ENCODE measurements around the gene CGB7.
"Not testable (repeated sequence)": the region's sequence is repeated elsewhere in the genome, so short reads cannot be mapped to it uniquely, and the experiment has no call there.

CGB7 gene

DNA sequence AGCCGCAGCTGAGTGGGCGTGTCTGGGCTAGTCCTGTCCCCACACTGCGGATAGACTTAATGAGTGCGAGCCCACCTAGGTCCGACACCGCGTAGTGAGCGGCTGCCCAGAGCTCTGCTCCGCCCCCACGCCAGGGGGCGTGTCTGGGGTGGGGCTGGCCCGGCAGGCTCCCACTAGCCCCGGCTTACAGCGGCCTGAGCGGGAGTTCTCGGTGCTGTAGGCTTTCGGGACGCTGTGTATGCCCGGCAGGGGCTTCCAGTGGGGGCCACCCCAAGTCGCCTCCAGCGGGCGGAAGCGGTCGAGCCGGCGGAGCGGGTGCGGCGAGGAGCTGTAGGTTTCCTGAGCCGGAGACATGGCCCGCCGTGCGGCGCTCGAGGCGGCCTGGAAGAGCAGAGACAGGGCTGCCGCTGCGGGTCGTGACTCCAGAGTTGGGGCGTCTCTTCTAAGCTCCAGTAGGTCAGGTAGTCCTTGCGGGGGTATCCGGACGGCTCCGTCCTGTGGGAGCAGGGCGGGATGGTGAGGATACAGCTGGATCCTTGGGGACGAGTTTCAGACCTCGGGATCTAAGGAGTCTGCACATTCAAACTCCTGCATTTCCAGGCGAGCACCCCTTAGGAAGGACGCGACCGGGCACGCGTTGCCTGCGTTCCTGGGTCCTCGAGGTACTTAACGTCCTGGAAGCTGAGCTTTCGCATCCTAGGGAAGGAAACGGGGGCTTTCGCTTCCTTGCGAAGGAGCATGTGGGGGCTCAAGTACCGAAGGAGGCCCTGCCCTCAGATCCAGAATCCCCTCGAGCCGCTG lies 1.2 kb downstream of the CGB7 start:
- H3K27ac ChIP-seq (ENCODE audit: low read length): no peak overlapping the region
- H3K27me3 ChIP-seq (ENCODE audit: low read depth, low read length): peaks cover 11% of the 10 kb centered on the region
- peaks cover 0 to 21% of the 10 kb centered on the region in 2 donors for H3K4me1 ChIP-seq (ENCODE audit: control insufficient read depth in 1 of 2, insufficient read depth in 2 of 2, low read length in 2 of 2)
- no peaks in the 10 kb centered on the region for H3K36me3 ChIP-seq (ENCODE audit: control insufficient read depth in 1 of 2, insufficient read depth in 2 of 2, low read length in 2 of 2)
- no peaks in the 10 kb centered on the region for H3K9me3 ChIP-seq (ENCODE audit: control insufficient read depth in 1 of 2, low read length in 2 of 2)
- peak overlapping the region; percentile 42 to 75 for H3K4me3 ChIP-seq (ENCODE audit: low read depth in 1 of 2, low read length in 2 of 2)

DNA sequence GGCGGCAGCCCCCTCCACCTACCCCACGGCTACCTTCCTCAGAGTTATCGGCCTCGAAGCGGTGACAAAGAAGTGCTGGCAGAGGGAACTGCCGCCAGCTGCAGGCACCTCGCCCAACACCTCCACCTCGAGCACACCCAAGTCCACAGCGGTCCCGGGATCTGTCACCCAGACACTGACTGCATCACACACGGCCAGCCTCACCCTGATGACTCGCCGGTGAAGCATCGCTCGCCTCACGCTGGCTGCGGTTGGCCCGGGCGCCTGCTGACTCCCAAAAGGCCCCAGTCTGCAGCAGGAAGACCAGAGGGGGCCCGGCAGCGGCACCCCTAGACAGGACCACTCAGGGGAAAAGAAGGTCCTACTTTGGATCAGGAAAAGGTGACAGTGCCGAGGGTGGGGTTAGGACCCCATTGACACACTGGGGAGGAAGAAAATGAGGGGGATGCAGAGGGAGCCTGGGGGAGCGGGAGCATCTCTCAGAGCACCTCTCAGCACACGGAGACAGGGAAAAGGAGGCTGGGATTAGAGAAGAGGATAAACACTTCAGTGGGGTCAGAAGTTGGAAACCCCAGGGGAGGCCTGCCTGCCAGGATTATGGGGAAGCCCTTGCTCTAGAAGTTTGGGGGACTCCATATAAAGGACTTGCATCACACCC lies 7.0 kb downstream of the CGB7 start:
- not testable (repeated sequence) for H3K27me3 ChIP-seq (ENCODE audit: low read depth, low read length)

DNA sequence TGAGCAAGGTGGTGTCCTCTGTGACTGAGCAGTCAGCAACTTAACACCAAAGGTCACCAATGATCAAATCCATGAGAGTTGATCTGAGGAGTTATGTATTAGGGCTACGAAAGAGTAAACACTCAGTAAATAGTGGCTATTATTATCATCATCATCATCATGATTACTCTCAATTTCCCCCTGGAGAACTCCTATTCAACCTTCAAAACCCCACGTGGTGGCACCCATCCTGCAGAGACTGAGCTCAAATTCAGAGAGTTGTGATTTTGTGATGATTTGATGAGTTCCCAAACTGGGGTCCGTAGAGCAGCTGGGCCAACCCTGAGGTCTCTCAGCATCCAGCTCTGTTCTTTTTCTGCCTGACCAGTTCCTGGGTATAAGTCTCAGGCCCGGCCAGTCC lies 7.7 kb downstream of the CGB7 start:
- not testable (repeated sequence) for H3K4me1 ChIP-seq (ENCODE audit: control insufficient read depth in 1 of 2, insufficient read depth in 2 of 2, low read length in 2 of 2); H3K4me3 ChIP-seq (ENCODE audit: low read depth in 1 of 2, low read length in 2 of 2); H3K27ac ChIP-seq (ENCODE audit: low read length)

More for the DNA sequence above, 7.0 kb downstream of the CGB7 start:
- H3K4me1 ChIP-seq (ENCODE audit: control insufficient read depth in 1 of 2, insufficient read depth in 2 of 2, low read length in 2 of 2); H3K36me3 ChIP-seq (ENCODE audit: control insufficient read depth in 1 of 2, insufficient read depth in 2 of 2, low read length in 2 of 2); H3K27ac ChIP-seq (ENCODE audit: low read length); H3K4me3 ChIP-seq (ENCODE audit: low read depth in 1 of 2, low read length in 2 of 2); H3K9me3 ChIP-seq (ENCODE audit: control insufficient read depth in 1 of 2, low read length in 2 of 2): not testable (repeated sequence)

DNA sequence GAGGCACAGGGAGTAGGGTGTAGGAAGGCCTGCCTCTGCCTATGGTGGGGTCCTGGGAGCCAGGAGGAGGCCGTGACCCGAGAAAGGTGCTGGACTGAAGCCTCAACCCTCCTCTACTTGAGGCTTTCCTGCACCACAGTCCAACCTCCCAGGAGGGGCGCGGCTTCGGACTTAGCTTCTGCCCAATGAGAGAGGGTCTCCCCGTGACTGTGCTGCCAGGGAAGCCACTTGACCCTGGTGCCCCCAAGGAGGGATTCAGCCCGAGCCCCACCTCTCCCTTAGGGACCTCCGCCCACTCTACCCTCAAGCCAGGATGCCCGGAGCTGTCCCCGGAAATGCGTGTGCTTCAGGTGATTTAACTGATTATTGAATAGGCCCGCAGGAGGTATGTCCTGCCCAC lies 8.5 kb downstream of the CGB7 start, which contains the start of gene CGB8:
Gene CGB8, minus strand, starts transcription at position 101 of the 400 bp plus-strand sequence. CDS start 372 bp downstream, outside the sequence.
- H3K9me3 ChIP-seq (ENCODE audit: control insufficient read depth in 1 of 2, low read length in 2 of 2); H3K4me3 ChIP-seq (ENCODE audit: low read depth in 1 of 2, low read length in 2 of 2); H3K4me1 ChIP-seq (ENCODE audit: control insufficient read depth in 1 of 2, insufficient read depth in 2 of 2, low read length in 2 of 2); H3K36me3 ChIP-seq (ENCODE audit: control insufficient read depth in 1 of 2, insufficient read depth in 2 of 2, low read length in 2 of 2); H3K27ac ChIP-seq (ENCODE audit: low read length); H3K27me3 ChIP-seq (ENCODE audit: low read depth, low read length): not testable (repeated sequence)

More for the DNA sequence above, 7.7 kb downstream of the CGB7 start:
- not testable (repeated sequence) for H3K9me3 ChIP-seq (ENCODE audit: control insufficient read depth in 1 of 2, low read length in 2 of 2); H3K36me3 ChIP-seq (ENCODE audit: control insufficient read depth in 1 of 2, insufficient read depth in 2 of 2, low read length in 2 of 2); H3K27me3 ChIP-seq (ENCODE audit: low read depth, low read length)

DNA sequence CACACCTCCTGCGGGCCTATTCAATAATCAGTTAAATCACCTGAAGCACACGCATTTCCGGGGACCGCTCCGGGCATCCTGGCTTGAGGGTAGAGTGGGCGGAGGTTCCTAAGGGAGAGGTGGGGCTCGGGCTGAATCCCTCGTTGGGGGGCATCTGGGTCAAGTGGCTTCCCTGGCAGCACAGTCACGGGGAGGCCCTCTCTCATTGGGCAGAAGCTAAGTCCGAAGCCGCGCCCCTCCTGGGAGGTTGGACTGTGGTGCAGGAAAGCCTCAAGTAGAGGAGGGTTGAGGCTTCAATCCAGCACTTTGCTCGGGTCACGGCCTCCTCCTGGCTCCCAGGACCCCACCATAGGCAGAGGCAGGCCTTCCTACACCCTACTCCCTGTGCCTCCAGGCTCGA lies 14.0 kb downstream of the CGB7 start, which contains the start of gene CGB5:
Gene CGB5, plus strand, starts transcription at position 301 of the 400 bp plus-strand sequence. CDS start 362 bp downstream, outside the sequence.
- H3K9me3 ChIP-seq (ENCODE audit: control insufficient read depth in 1 of 2, low read length in 2 of 2); H3K27me3 ChIP-seq (ENCODE audit: low read depth, low read length); H3K4me3 ChIP-seq (ENCODE audit: low read depth in 1 of 2, low read length in 2 of 2); H3K27ac ChIP-seq (ENCODE audit: low read length); H3K4me1 ChIP-seq (ENCODE audit: control insufficient read depth in 1 of 2, insufficient read depth in 2 of 2, low read length in 2 of 2); H3K36me3 ChIP-seq (ENCODE audit: control insufficient read depth in 1 of 2, insufficient read depth in 2 of 2, low read length in 2 of 2): not testable (repeated sequence)

DNA sequence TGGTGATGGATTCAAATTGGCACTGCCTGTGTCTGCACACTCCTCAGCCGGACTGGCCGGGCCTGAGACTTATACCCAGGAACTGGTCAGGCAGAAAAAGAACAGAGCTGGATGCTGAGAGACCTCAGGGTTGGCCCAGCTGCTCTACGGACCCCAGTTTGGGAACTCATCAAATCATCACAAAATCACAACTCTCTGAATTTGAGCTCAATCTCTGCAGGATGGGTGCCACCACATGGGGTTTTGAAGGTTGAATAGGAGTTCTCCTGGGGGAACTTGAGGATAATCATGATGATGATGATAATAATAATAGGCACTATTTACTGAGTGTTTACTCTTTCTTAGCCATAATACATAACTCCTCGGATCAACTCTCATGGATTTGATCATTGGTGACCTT lies 14.9 kb downstream of the CGB7 start:
- H3K27ac ChIP-seq (ENCODE audit: low read length); H3K9me3 ChIP-seq (ENCODE audit: control insufficient read depth in 1 of 2, low read length in 2 of 2); H3K4me1 ChIP-seq (ENCODE audit: control insufficient read depth in 1 of 2, insufficient read depth in 2 of 2, low read length in 2 of 2); H3K27me3 ChIP-seq (ENCODE audit: low read depth, low read length); H3K4me3 ChIP-seq (ENCODE audit: low read depth in 1 of 2, low read length in 2 of 2); H3K36me3 ChIP-seq (ENCODE audit: control insufficient read depth in 1 of 2, insufficient read depth in 2 of 2, low read length in 2 of 2): not testable (repeated sequence)

DNA sequence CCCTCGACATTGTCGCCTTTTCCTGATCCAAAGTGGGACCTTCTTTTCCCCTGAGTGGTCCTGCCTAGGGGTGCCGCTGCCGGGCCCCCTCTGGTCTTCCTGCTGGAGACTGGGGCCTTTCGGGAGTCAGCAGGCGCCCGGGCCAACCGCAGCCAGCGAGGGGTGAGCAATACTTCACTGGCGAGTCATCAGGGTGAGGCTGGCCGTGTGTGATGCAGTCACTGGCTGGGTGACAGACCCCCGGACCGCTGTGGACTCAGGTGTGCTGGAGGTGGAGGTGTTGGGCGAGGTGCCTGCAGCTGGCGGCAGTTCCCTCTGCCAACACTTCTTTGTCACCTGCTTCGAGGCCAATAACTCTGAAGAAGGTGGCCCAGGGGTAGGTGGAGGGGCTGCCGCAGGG lies 15.4 kb downstream of the CGB7 start:
- H3K9me3 ChIP-seq (ENCODE audit: control insufficient read depth in 1 of 2, low read length in 2 of 2): no peaks in the 10 kb centered on the region
- H3K4me1 ChIP-seq (ENCODE audit: control insufficient read depth in 1 of 2, insufficient read depth in 2 of 2, low read length in 2 of 2): no peaks in the 10 kb centered on the region
- no peaks in the 10 kb centered on the region for H3K36me3 ChIP-seq (ENCODE audit: control insufficient read depth in 1 of 2, insufficient read depth in 2 of 2, low read length in 2 of 2)
- H3K27ac ChIP-seq (ENCODE audit: low read length): no peak overlapping the region
- no peaks in the 10 kb centered on the region for H3K27me3 ChIP-seq (ENCODE audit: low read depth, low read length)
- no peak overlapping the region for H3K4me3 ChIP-seq (ENCODE audit: low read depth in 1 of 2, low read length in 2 of 2)

DNA sequence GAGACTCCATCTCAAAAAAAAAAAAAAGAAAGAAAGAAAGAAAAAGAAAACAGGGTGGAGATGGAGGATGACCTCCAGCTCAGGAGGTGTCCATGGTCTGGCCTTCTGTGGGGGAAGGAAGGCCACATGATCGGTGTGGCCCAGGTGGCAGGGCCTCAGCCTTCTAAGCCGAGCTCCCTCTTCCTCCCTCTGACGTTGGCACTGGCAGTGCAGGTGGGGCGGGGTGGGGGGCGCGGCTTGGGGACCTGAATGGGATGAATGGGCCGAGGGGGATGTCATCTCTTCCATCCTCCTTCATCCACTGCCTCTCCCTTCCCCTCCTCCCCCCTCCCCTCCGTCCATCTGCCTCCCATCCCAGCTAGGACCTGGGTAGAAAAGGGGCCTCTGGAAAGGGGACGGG lies 17.8 kb downstream of the CGB7 start:
- not testable (repeated sequence) for H3K27me3 ChIP-seq (ENCODE audit: low read depth, low read length); H3K27ac ChIP-seq (ENCODE audit: low read length); H3K9me3 ChIP-seq (ENCODE audit: control insufficient read depth in 1 of 2, low read length in 2 of 2); H3K4me1 ChIP-seq (ENCODE audit: control insufficient read depth in 1 of 2, insufficient read depth in 2 of 2, low read length in 2 of 2); H3K36me3 ChIP-seq (ENCODE audit: control insufficient read depth in 1 of 2, insufficient read depth in 2 of 2, low read length in 2 of 2); H3K4me3 ChIP-seq (ENCODE audit: low read depth in 1 of 2, low read length in 2 of 2)

DNA sequence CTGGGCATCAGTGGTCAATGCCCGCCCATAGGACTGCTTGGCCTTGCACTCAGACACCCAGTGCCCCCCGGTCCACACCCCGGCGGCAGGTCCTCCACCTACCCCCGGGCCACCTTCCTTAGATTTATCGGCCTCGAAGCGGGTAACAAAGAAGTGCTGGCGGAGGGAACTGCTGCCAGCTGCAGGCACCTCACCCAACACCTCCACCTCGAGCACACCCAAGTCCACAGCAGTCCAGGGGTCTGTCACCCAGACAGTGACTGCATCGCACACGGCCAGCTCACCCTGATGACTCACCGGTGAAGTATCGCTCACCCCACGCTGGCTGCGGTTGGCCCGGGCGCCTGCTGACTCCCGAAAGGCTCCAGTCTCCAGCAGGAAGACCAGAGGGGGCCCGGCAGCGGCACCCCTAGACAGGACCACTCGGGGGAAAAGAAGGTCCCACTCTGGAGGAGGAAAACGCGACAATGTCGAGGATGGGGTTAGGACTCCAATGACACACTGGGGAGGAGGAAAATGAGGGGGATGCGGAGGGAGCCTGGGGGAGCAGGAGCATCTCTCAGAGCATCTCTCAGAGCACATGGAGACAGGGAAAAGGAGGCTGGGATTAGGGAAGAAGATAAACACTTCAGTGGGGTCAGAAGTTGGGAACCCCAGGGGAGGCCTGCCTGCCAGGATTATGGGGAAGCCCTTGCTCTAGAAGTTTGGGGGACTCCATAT lies 18.8 kb downstream of the CGB7 start:
- not testable (repeated sequence) for H3K9me3 ChIP-seq (ENCODE audit: control insufficient read depth in 1 of 2, low read length in 2 of 2); H3K4me1 ChIP-seq (ENCODE audit: control insufficient read depth in 1 of 2, insufficient read depth in 2 of 2, low read length in 2 of 2); H3K27ac ChIP-seq (ENCODE audit: low read length); H3K36me3 ChIP-seq (ENCODE audit: control insufficient read depth in 1 of 2, insufficient read depth in 2 of 2, low read length in 2 of 2); H3K27me3 ChIP-seq (ENCODE audit: low read depth, low read length); H3K4me3 ChIP-seq (ENCODE audit: low read depth in 1 of 2, low read length in 2 of 2)

DNA sequence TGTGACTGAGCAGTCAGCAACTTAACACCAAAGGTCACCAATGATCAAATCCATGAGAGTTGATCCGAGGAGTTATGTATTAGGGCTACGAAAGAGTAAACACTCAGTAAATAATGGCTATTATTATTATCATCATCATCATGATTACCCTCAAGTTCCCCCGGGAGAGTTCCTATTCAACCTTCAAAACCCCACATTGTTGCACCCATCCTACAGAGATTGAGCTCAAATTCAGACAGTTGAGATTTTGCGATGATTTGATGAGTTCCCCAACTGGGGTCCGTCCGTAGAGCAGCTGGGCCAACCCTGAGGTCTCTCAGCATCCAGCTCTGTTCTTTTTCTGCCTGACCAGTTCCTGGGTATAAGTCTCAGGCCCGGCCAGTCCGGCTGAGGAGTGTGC lies 19.4 kb downstream of the CGB7 start:
- not testable (repeated sequence) for H3K27me3 ChIP-seq (ENCODE audit: low read depth, low read length); H3K4me3 ChIP-seq (ENCODE audit: low read depth in 1 of 2, low read length in 2 of 2); H3K9me3 ChIP-seq (ENCODE audit: control insufficient read depth in 1 of 2, low read length in 2 of 2); H3K36me3 ChIP-seq (ENCODE audit: control insufficient read depth in 1 of 2, insufficient read depth in 2 of 2, low read length in 2 of 2); H3K27ac ChIP-seq (ENCODE audit: low read length); H3K4me1 ChIP-seq (ENCODE audit: control insufficient read depth in 1 of 2, insufficient read depth in 2 of 2, low read length in 2 of 2)

DNA sequence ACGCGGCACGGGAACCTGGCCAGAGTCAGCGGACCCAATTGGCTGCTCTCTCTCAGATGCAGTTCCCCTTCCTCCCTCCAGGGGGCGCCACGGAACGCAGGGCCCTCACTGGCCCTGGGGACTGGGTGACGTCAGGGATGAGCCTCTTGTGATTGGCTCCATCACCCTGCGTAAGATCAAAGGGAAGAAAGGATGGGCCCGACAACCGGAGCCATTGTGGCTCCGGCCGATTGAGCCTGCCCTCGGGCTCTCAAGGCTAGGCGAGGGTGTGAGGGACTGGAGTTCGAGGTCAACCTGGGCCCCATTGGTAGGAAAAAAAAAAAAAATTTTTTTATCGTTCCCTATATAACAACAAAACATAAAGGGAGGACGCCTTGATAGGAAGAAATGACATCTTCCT lies 20.7 kb downstream of the CGB7 start, which contains the start of gene CGB1:
Gene CGB1, minus strand, starts transcription at position 81 of the 400 bp plus-strand sequence. CDS start 184 bp downstream, outside the sequence.
- H3K27me3 ChIP-seq (ENCODE audit: low read depth, low read length); H3K4me3 ChIP-seq (ENCODE audit: low read depth in 1 of 2, low read length in 2 of 2); H3K9me3 ChIP-seq (ENCODE audit: control insufficient read depth in 1 of 2, low read length in 2 of 2); H3K27ac ChIP-seq (ENCODE audit: low read length); H3K4me1 ChIP-seq (ENCODE audit: control insufficient read depth in 1 of 2, insufficient read depth in 2 of 2, low read length in 2 of 2); H3K36me3 ChIP-seq (ENCODE audit: control insufficient read depth in 1 of 2, insufficient read depth in 2 of 2, low read length in 2 of 2): not testable (repeated sequence)

Measured in muscle layer of duodenum (tissue), 2 donors.